Sigmoid colon (tissue), 4 donors: ENCODE results near the gene NELFB.

ENCODE experiments used
- EP300 ChIP-seq, 4 donors: sonication (generic); formaldehyde crosslinking; IDR thresholded peaks; one replicate each; pipeline ENCODE4 v1.6.1; 2017; ENCODE audit warnings: antibody characterized with exemption in 4 of 4
- POLR2A ChIP-seq, 2 donors: fragments of 450-650 bp; IDR thresholded peaks; one replicate each; pipeline ENCODE4 v1.6.1; 2016; ENCODE audit warnings: antibody characterized with exemption in 2 of 2, mild to moderate bottlenecking in 2 of 2, moderate library complexity in 2 of 2
- POLR2AphosphoS5 ChIP-seq, 4 donors: sonication (generic); formaldehyde crosslinking; IDR thresholded peaks; one replicate each; pipeline ENCODE4 v1.6.1; 2017; ENCODE audit warnings: antibody characterized with exemption in 4 of 4
- TF ChIP-seq, protein P1 (sequence below), 4 experiments: fragments of 450-650 bp in 3 of 4; fragments of 200-600 bp in 1 of 4; IDR thresholded peaks; one replicate each; pipeline ENCODE4 v1.5.1; 2016 to 2019; ENCODE audit warnings: antibody characterized with exemption in 4 of 4, mild to moderate bottlenecking in 3 of 4, moderate library complexity in 2 of 4

DNA sequence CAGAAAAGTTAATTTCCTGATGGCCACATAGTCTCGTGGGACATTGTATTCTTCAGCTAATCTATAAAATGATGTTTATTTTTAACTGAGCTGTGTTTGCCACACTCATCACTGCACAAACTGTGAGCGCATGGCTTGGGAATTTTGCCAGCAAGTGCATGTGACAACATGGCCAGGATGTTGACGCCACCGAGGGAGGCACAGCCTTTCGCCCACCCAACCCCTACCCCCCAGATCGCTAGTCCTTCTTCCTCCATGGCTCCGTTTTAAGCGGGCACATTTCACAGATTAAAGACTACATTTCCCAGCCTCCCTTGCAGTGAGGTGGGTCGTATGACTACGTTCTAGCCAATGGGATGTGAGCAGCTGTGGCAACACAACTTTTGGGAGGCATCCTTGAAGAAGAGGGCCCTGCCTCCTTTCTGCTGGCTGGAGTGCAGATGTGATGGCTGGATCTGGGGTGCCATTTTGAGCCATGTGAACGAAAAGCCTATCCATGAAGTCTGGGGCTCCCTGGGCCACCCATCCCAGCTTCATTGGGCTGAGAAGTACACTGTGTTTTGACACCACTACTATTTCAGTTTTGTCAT, 39.1 kb downstream of the NELFB start:
- TF ChIP-seq, protein P1, sequence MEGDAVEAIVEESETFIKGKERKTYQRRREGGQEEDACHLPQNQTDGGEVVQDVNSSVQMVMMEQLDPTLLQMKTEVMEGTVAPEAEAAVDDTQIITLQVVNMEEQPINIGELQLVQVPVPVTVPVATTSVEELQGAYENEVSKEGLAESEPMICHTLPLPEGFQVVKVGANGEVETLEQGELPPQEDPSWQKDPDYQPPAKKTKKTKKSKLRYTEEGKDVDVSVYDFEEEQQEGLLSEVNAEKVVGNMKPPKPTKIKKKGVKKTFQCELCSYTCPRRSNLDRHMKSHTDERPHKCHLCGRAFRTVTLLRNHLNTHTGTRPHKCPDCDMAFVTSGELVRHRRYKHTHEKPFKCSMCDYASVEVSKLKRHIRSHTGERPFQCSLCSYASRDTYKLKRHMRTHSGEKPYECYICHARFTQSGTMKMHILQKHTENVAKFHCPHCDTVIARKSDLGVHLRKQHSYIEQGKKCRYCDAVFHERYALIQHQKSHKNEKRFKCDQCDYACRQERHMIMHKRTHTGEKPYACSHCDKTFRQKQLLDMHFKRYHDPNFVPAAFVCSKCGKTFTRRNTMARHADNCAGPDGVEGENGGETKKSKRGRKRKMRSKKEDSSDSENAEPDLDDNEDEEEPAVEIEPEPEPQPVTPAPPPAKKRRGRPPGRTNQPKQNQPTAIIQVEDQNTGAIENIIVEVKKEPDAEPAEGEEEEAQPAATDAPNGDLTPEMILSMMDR (IDR thresholded peaks at IDR 0.05) = no peak
- TF ChIP-seq POLR2A (IDR thresholded peaks at IDR 0.05) (no peak), POLR2AphosphoS5 (IDR thresholded peaks at IDR 0.05) (no peak), EP300 (IDR thresholded peaks at IDR 0.05) (no peak)
